Activated naive CD4-positive, alpha-beta T cell treated with Interleukin-2 at 50 U/mL for 16 hours (primary cell): Measurements from ENCODE around the gene TUSC2.
A peak's percentile ranks its signal among the peaks of the same experiment; 100 is the strongest.
"Not testable (repeated sequence)": the region's sequence is repeated elsewhere in the genome, so short reads cannot be mapped to it uniquely, and the experiment has no call there.

Source experiments
- DNase-seq: peaks from one replicate; pipeline ENCODE4 v3.0.0-alpha.2; 2020

TUSC2 gene

GRCh38 chr3:50293079-50293801 lies 34.8 kb downstream of the TUSC2 start:
- DNase-seq: no peak

GRCh38 chr3:50292159-50293078 lies 35.6 kb downstream of the TUSC2 start, which contains the start of gene IFRD2:
Gene IFRD2, minus strand, starts transcription at chr3:50292429. Its CDS starts 155 bp downstream, at chr3:50292274.
- DNase-seq: peak; percentile 96

DNA sequence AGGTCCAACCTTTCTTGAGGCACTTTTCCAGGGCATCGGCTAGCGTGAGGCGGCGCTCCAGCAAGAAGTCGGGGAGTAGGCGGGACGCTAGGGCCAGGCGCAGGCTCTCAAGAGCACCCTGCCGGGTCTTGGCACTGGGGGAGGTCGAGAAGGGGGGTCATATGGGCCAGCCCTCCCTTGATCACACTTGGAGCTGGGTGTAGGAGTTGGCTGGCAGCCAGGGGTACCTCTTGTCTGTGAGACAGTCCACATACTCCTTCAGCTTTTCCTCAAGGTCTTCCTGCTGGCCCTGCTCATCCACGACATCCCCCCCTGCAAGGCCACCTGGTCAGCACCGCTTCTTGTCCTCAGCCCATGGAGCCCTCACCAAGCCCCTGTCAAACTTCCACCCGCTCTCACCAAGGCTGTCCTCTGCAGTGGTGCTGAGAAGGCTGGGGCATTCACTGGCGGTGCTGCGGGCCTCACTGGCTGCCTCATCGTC lies 37.8 kb downstream of the TUSC2 start:
- no peak for DNase-seq

GRCh38 chr3:50289130-50289529 lies 38.9 kb downstream of the TUSC2 start:
- no peak for DNase-seq

- no peak for DNase-seq
Measured at GRCh38 chr3:50288387-50289007, 39.5 kb downstream of the TUSC2 start.

DNA sequence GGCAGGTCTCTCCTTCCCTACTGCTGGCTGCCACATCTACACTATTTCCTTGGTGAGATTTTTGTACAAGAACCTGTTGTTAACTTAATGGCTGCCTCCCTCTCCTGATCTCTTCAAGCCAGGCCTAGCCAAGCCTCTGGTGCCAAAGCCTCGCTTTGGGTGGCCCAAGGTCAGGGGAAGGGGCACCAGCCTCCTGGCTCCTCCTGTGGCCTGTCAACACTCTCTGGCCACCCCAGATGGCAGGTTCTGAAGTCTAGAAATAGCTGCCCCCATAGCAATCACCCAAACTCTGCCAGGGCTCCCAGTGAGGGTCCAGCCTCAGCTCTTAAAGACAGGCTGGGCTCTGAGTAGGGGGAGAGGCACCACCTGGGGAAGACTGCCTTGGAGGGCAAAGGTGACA lies 40.8 kb downstream of the TUSC2 start:
- DNase-seq: no peak

GRCh38 chr3:50286322-50287227 lies 41.4 kb downstream of the TUSC2 start:
- DNase-seq: no peak

DNA sequence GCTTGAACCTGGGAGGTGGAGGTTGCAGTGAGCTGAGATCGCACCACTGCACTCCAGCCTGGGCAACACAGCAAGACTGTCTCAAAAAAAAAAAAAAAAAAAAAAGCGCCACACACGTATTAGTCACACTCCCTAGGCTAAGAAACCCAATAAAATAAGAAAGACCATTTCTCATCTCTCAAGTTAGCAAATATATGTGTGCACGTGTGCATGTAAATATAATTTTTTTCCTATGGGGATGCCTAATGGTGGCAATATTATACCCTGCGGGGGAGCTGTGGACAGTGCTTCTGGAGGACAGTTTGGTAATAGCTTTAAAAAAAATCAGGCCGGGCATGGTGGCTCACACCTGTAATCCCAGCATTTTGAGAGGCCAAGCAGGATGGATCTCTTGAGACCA lies 43.9 kb downstream of the TUSC2 start:
- not testable (repeated sequence) for DNase-seq

- no peak for DNase-seq
Measured at GRCh38 chr3:50279255-50280016, 48.6 kb downstream of the TUSC2 start.

DNA sequence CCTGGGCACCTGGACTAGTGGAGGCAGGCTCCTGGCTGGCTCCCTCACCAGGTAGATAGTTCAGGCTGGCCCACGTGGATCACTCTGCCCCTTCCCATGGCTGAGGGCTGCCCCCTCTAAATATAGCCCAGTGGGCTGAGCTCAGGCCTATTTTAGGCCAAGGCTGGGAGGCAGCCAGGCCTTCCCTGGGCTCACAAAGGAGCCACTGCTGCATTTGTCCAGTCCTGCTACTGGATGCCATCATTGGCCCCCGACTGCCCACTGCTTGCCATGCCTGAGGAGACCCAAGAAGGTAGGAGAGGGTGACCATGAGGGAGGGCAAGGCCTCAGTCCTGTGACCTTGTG lies 49.2 kb downstream of the TUSC2 start, which contains the start of gene LSMEM2:
Gene LSMEM2 (plus strand): TSS at position 208 of the 345 bp plus-strand sequence. CDS start 27 bp downstream, at position 235.
- no peak for DNase-seq

GRCh38 chr3:50278123-50278879 lies 49.7 kb downstream of the TUSC2 start:
- no peak for DNase-seq

- no peak for DNase-seq
Measured at GRCh38 chr3:50276762-50277101, 51.3 kb downstream of the TUSC2 start.

DNA sequence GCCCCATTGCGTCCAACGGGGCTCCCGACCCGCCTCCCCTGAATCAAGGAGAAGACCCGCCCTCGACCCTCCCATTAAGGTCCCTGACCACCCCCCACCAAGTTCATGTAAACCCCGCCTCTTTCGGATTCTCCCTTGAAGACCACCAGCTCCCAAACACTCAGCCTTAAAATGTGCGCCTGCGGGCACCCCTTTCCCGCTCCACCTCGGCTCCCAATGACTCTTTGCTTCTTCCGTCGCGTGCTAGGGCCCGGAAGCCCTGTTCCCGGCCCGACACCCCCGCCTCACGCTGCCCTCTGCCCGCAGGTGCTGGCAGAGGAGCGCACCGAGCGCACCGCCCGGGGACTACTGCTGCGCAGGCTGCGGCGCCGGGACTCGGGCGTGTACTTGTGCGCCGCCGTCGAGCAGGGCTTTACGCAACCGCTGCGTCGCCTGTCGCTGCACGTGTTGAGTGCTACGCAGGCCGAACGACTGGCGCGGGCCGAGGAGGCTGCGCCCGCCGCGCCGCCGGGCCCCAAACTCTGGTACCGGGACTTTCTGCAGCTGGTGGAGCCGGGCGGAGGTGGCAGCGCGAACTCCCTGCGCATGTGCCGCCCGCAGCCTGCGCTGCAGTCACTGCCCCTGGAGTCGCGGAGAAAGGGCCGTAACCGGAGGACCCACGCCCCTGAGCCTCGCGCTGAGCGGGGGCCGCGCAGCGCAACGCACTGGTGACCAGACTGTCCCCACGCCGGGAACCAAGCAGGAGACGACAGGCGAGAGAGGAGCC lies 51.8 kb downstream of the TUSC2 start:
- DNase-seq: no peak

DNA sequence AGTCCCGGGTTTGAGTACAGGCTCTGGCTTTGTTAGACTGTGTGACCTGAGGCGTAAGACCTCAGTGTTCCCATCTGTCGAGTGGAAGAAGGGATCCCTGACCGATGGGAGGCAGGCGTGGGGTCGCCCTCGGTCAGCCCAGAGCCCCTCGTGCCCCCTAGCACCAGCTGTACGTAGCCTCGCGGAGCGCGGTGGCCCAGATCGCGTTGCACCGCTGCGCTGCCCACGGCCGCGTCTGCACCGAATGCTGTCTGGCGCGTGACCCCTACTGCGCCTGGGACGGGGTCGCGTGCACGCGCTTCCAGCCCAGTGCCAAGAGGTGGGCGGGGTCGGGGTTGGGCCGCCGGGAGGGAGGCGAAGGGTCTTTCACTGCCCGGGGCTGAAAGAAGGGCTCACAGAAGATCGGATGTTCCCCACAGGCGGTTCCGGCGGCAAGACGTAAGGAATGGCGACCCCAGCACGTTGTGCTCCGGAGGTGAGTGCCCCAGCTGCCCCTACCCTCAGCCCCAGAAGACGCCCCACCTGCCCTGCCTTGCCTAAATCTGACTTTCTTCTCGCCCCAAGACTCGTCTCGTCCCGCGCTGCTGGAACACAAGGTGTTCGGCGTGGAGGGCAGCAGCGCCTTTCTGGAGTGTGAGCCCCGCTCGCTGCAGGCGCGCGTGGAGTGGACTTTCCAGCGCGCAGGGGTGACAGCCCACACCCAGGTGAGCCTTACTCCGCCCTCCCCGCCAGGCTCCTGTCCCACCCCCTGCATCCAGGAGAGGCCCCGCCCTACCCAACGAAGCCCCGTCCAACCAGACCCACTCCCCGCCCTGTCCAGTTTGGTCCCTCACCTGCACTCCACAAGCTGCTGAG lies 52.7 kb downstream of the TUSC2 start:
- DNase-seq: no peak
